CD14-positive monocyte (primary cell): ENCODE measurements around the gene PPP1R3C. TPM values are rescaled to one million over a fixed set of nuclear protein-coding genes. Genes with fewer than 3 reads are reported as not detected.

Experiments used
- DNase-seq, 3 donors: peaks; one replicate each; pipeline ENCODE4 v3.0.0-alpha.2; 2011 to 2022
- H2AFZ ChIP-seq: 2 replicates; pipeline ENCODE4 v1.6.0; 2012; ENCODE audit warnings: mild to moderate bottlenecking, low read depth, low read length, inconsistent platforms; ENCODE audit not compliant: insufficient read depth, poor library complexity, severe bottlenecking
- H3K27ac ChIP-seq, 2 donors: 1 replicate in 1 of 2; 2 replicates in 1 of 2; pipeline ENCODE4 v1.5.1; 2012 to 2013; ENCODE audit warnings: low read length in 2 of 2, control low read depth in 1 of 2, inconsistent platforms in 1 of 2, low read depth in 1 of 2, mild to moderate bottlenecking in 1 of 2
- H3K27me3 ChIP-seq, 2 donors: one replicate each; pipeline versions ENCODE4 v1.6.0 to v1.6.1; 2011 to 2013; ENCODE audit warnings: low read length in 2 of 2; ENCODE audit not compliant: control insufficient read depth in 2 of 2, insufficient read depth in 2 of 2
- H3K36me3 ChIP-seq, 2 donors: replicated peaks in 1 of 2; 1 replicate in 1 of 2; 2 replicates in 1 of 2; pipeline versions ENCODE4 v1.5.1 to v1.6.1; 2012 to 2013; ENCODE audit warnings: low read length in 2 of 2, control low read depth in 1 of 2, inconsistent platforms in 1 of 2, mild to moderate bottlenecking in 1 of 2; ENCODE audit not compliant: insufficient read depth in 2 of 2, control insufficient read depth in 1 of 2
- H3K4me1 ChIP-seq, 2 donors: 1 replicate in 1 of 2; 2 replicates in 1 of 2; pipeline versions ENCODE4 v1.5.1 to v1.6.1; 2012 to 2013; ENCODE audit warnings: low read length in 2 of 2, control low read depth in 1 of 2, inconsistent platforms in 1 of 2, mild to moderate bottlenecking in 1 of 2, moderate library complexity in 1 of 2; ENCODE audit not compliant: insufficient read depth in 2 of 2, control insufficient read depth in 1 of 2
- H3K4me2 ChIP-seq: replicated peaks from 2 replicates; pipeline ENCODE3; 2012; ENCODE audit warnings: low read length, moderate library complexity, mild to moderate bottlenecking; ENCODE audit not compliant: poor library complexity, severe bottlenecking; ENCODE audit errors: extremely low read depth
- H3K4me3 ChIP-seq, 3 experiments: fragments of 200-600 bp in 1 of 3; sonication (generic) in 1 of 3; replicated peaks in 1 of 3; 1 replicate in 2 of 3; 2 replicates in 1 of 3; pipeline ENCODE4 v1.5.1; 2011 to 2013; ENCODE audit warnings: low read length in 3 of 3, mild to moderate bottlenecking in 3 of 3, control low read depth in 2 of 3, low read depth in 2 of 3, inconsistent platforms in 1 of 3, moderate library complexity in 1 of 3
- H3K79me2 ChIP-seq: 2 replicates; pipeline ENCODE4 v1.6.0; 2012; ENCODE audit warnings: mild to moderate bottlenecking, control low read depth, inconsistent platforms, low read length, moderate library complexity; ENCODE audit not compliant: insufficient read depth
- H3K9ac ChIP-seq: 2 replicates; pipeline ENCODE4 v1.6.0; 2017; ENCODE audit warnings: low read length, mild to moderate bottlenecking; ENCODE audit not compliant: insufficient read depth, poor library complexity, severe bottlenecking
- H3K9me3 ChIP-seq, 2 donors: replicated peaks in 1 of 2; 1 replicate in 1 of 2; 2 replicates in 1 of 2; pipeline versions ENCODE4 v1.5.1 to v1.6.1; 2012 to 2013; ENCODE audit warnings: low read length in 2 of 2, control low read depth in 1 of 2; ENCODE audit not compliant: control insufficient read depth in 1 of 2, insufficient read depth in 1 of 2
- H4K20me1 ChIP-seq: 2 replicates; pipeline ENCODE4 v1.6.0; 2012; ENCODE audit warnings: mild to moderate bottlenecking, low read length, control low read depth, moderate library complexity; ENCODE audit not compliant: insufficient read depth
- H3K27ac Mint-ChIP-seq, 7 donors: one replicate each; pipeline ENCODE4 v1.8.0; 2020; ENCODE audit warnings: mild to moderate bottlenecking in 7 of 7, mixed read lengths in 7 of 7, moderate library complexity in 6 of 7, inconsistent platforms in 2 of 7
- H3K27me3 Mint-ChIP-seq, 3 donors: one replicate each; pipeline ENCODE4 v1.8.0; 2021 to 2022; ENCODE audit warnings: low read depth in 3 of 3, mild to moderate bottlenecking in 3 of 3, mixed read lengths in 3 of 3, moderate library complexity in 3 of 3, inconsistent platforms in 1 of 3
- H3K36me3 Mint-ChIP-seq, 2 donors: one replicate each; pipeline ENCODE4 v1.8.0; 2020; ENCODE audit warnings: mixed read lengths in 2 of 2, inconsistent platforms in 1 of 2, mild to moderate bottlenecking in 1 of 2
- H3K4me1 Mint-ChIP-seq: one replicate; pipeline ENCODE4 v1.8.0; 2020; ENCODE audit warnings: mild to moderate bottlenecking, mixed read lengths
- H3K4me3 Mint-ChIP-seq, 2 donors: one replicate each; pipeline ENCODE4 v1.8.0; 2020; ENCODE audit warnings: mild to moderate bottlenecking in 2 of 2, mixed read lengths in 2 of 2, moderate library complexity in 1 of 2
- H3K9me3 Mint-ChIP-seq, 7 donors: one replicate each; pipeline ENCODE4 v1.8.0; 2020 to 2022; ENCODE audit warnings: mixed read lengths in 7 of 7, mild to moderate bottlenecking in 6 of 7, moderate library complexity in 6 of 7, inconsistent platforms in 2 of 7
- CTCF ChIP-seq: fragments of 200-600 bp; IDR thresholded peaks from one replicate; pipeline ENCODE4 v1.8.0; 2022; ENCODE audit warnings: antibody characterized with exemption, mild to moderate bottlenecking
- WGBS: methylation state at CpG from one replicate; pipeline ENCODE4 v1.1.5; 2013; ENCODE audit warnings: missing lambda C conversion rate; ENCODE audit not compliant: insufficient coverage; 5-methylcytosine and 5-hydroxymethylcytosine counted together
- intact Hi-C, 2 donors: fragments of 100-400 bp; cut with micrococcal nuclease; formaldehyde crosslinking; loops; one replicate each; pipeline versions ENCODE4 v1.15.0 to v1.15.1; 2023
- polyA plus RNA-seq, 3 donors: library from polyadenylated mRNA; depleted of rRNA in 1 of 3; unstranded in 2 of 3; stranded (reverse) in 1 of 3; fragments of 300-500 nt in 2 of 3; fragments of >200 nt in 1 of 3; fragmentation: Illumina TruSeq in 2 of 3; gene quantifications; 1 replicate in 2 of 3; 2 replicates in 1 of 3; pipeline ENCODE4 v1.2.3, GENCODE V29; 2012 to 2021

Gene PPP1R3C
- polyA plus RNA-seq, 3 donors, result not detected

GRCh38 chr10:91626936-91627335 is 5.9 kb downstream of the PPP1R3C start:
- no peak overlapping the region for H3K4me3 ChIP-seq
- no peaks in the 10 kb centered on the region for H4K20me1 ChIP-seq
- Mint-ChIP-seq H3K36me3 (no peaks in the 10 kb centered on the region), H3K9me3 (peaks cover 0 to 8% (median 4%) of the 10 kb centered on the region in 7 donors), H3K27me3 (peaks cover 4 to 20% (median 8%) of the 10 kb centered on the region in 3 donors), H3K4me1 (no peaks in the 10 kb centered on the region), H3K4me3 (no peak overlapping the region), H3K27ac (no peak overlapping the region)
- no peak overlapping the region for H3K4me2 ChIP-seq
- H3K27me3 ChIP-seq, result peaks cover 6 to 15% of the 10 kb centered on the region in 2 donors
- H2AFZ ChIP-seq, result no peak overlapping the region
- intact Hi-C loops, result no loop called here
- H3K9ac ChIP-seq, result no peak overlapping the region
- H3K27ac ChIP-seq, result no peak overlapping the region
- H3K9me3 ChIP-seq, result no peaks in the 10 kb centered on the region
- no peak for DNase-seq
- no peaks in the 10 kb centered on the region for H3K79me2 ChIP-seq
- H3K36me3 ChIP-seq, result no peaks in the 10 kb centered on the region
- WGBS, result no CpG with 5 or more reads among the region's 2 CpGs
- H3K4me1 ChIP-seq, result no peaks in the 10 kb centered on the region
- TF ChIP-seq CTCF, result no peak

- Histone ChIP-seq H3K9me3 (peaks cover 0 to 3% of the 10 kb centered on the region in 2 donors), H3K79me2 (no peaks in the 10 kb centered on the region), H3K4me2 (no peak overlapping the region), H4K20me1 (no peaks in the 10 kb centered on the region), H3K27me3 (peaks cover 0 to 4% of the 10 kb centered on the region in 2 donors), H2AFZ (no peak overlapping the region), H3K4me3 (no peak overlapping the region), H3K4me1 (no peaks in the 10 kb centered on the region), H3K9ac (no peak overlapping the region), H3K27ac (no peak overlapping the region), H3K36me3 (no peaks in the 10 kb centered on the region)
- Mint-ChIP-seq H3K27me3 (peaks cover 0 to 9% (median 1%) of the 10 kb centered on the region in 3 donors), H3K27ac (no peak overlapping the region), H3K9me3 (peaks cover 0 to 8% (median 4%) of the 10 kb centered on the region in 7 donors), H3K4me3 (no peak overlapping the region), H3K4me1 (no peaks in the 10 kb centered on the region), H3K36me3 (no peaks in the 10 kb centered on the region)
- TF ChIP-seq CTCF, result no peak
- no peak for DNase-seq
- intact Hi-C loops, result no loop called here
These were observed 8.2 kb downstream of the PPP1R3C start for GRCh38 chr10:91624633-91625032.
